GM23338 (cell line): ENCODE results near the gene RAB33B. TPM values are rescaled to one million over a fixed set of nuclear protein-coding genes. Genes with fewer than 3 reads are reported as not detected.
A peak's percentile ranks its signal among the peaks of the same experiment; 100 is the strongest.

Experiments used
- ATAC-seq: fragments of 200-7000 bp; cut with Tn5 transposase; 3 replicates; pipeline ENCODE4 v1.9.1; 2020
- DNase-seq: peaks from one replicate; pipeline ENCODE4 v3.0.0-alpha.2; 2015; ENCODE audit warnings: low spot score
- H2AFZ ChIP-seq: fragments of 200-600 bp; sonication (generic); 2 replicates; pipeline ENCODE4 v1.8.0; 2016; ENCODE audit warnings: antibody characterized with exemption, mild to moderate bottlenecking, moderate library complexity
- H3F3A ChIP-seq: fragments of 200-600 bp; sonication (generic); replicated peaks from 2 replicates; pipeline ENCODE4 v1.8.0; 2017; ENCODE audit warnings: antibody characterized with exemption, mixed run types, low read depth
- H3K27ac ChIP-seq: fragments of 200-600 bp; sonication (generic); 2 replicates; pipeline ENCODE4 v1.6.1; 2016; ENCODE audit warnings: low read depth
- H3K27me3 ChIP-seq: fragments of 200-600 bp; sonication (generic); 2 replicates; pipeline ENCODE4 v1.8.0; 2016; ENCODE audit warnings: mild to moderate bottlenecking, mixed run types, moderate library complexity; ENCODE audit not compliant: insufficient read depth
- H3K36me3 ChIP-seq: fragments of 200-600 bp; sonication (generic); 2 replicates; pipeline ENCODE4 v1.8.0; 2016; ENCODE audit warnings: mild to moderate bottlenecking; ENCODE audit not compliant: insufficient read depth
- H3K4me1 ChIP-seq: fragments of 200-600 bp; sonication (generic); 2 replicates; pipeline ENCODE4 v1.8.0; 2016; ENCODE audit warnings: mild to moderate bottlenecking, moderate library complexity; ENCODE audit not compliant: insufficient read depth
- H3K4me2 ChIP-seq: fragments of 200-600 bp; sonication (generic); 2 replicates; pipeline ENCODE4 v1.7.1; 2017; ENCODE audit warnings: mixed run types
- H3K4me3 ChIP-seq: fragments of 200-600 bp; sonication (generic); 2 replicates; pipeline ENCODE4 v1.6.1; 2016; ENCODE audit warnings: mixed run types
- H3K79me2 ChIP-seq: fragments of 200-600 bp; sonication (generic); replicated peaks from 2 replicates; pipeline ENCODE4 v1.8.0; 2017; ENCODE audit warnings: mild to moderate bottlenecking; ENCODE audit not compliant: insufficient read depth
- H3K9me2 ChIP-seq: fragments of 200-600 bp; sonication (generic); 2 replicates; pipeline ENCODE4 v1.8.0; 2017; ENCODE audit not compliant: insufficient read depth
- H4K20me1 ChIP-seq: fragments of 200-600 bp; sonication (generic); replicated peaks from 2 replicates; pipeline ENCODE4 v1.8.0; 2017; ENCODE audit warnings: mild to moderate bottlenecking; ENCODE audit not compliant: insufficient read depth
- H3K27ac Mint-ChIP-seq: 2 replicates; pipeline ENCODE4 v1.8.0; 2020; ENCODE audit warnings: inconsistent platforms, mild to moderate bottlenecking, moderate library complexity, mixed read lengths
- H3K27me3 Mint-ChIP-seq: 3 replicates; pipeline ENCODE4 v1.8.0; 2022; ENCODE audit warnings: low read depth, mild to moderate bottlenecking, moderate library complexity, mixed read lengths, inconsistent platforms; ENCODE audit not compliant: insufficient read depth, poor library complexity
- H3K36me3 Mint-ChIP-seq: 3 replicates; pipeline ENCODE4 v1.8.0; 2021; ENCODE audit warnings: low read depth, mild to moderate bottlenecking, inconsistent platforms, moderate library complexity, mixed read lengths
- H3K4me1 Mint-ChIP-seq: 3 replicates; pipeline ENCODE4 v1.8.0; 2020; ENCODE audit warnings: mild to moderate bottlenecking, inconsistent platforms, mixed read lengths
- H3K4me3 Mint-ChIP-seq: 3 replicates; pipeline ENCODE4 v1.8.0; 2021; ENCODE audit warnings: moderate library complexity, mild to moderate bottlenecking, inconsistent platforms, mixed read lengths
- H3K9me3 Mint-ChIP-seq: 3 replicates; pipeline ENCODE4 v1.8.0; 2020; ENCODE audit warnings: moderate library complexity, mild to moderate bottlenecking, inconsistent platforms, mixed read lengths
- CREB1 ChIP-seq: fragments of 250-450 bp; sonication (Bioruptor Pico); IDR thresholded peaks from 2 replicates; pipeline ENCODE4 v1.5.0; 2020; ENCODE audit warnings: low read depth, mild to moderate bottlenecking, moderate library complexity
- ETS1 ChIP-seq: IDR thresholded peaks from 2 replicates; pipeline ENCODE4 v1.6.1; 2016; ENCODE audit warnings: antibody characterized with exemption
- EZH2 ChIP-seq: fragments of 200-600 bp; sonication (generic); IDR thresholded peaks from one replicate; pipeline ENCODE4 v1.8.0; 2017; ENCODE audit warnings: antibody characterized with exemption, mild to moderate bottlenecking, low read depth; ENCODE audit not compliant: unreplicated experiment
- EZH2phosphoT487 ChIP-seq: fragments of 200-600 bp; sonication (generic); IDR thresholded peaks from one replicate; pipeline ENCODE4 v1.8.1; 2018; ENCODE audit warnings: antibody characterized with exemption; ENCODE audit not compliant: unreplicated experiment
- JUNB ChIP-seq: IDR thresholded peaks from one replicate; pipeline ENCODE4 v1.6.1; 2016; ENCODE audit warnings: antibody characterized with exemption; ENCODE audit not compliant: unreplicated experiment
- NANOG ChIP-seq: IDR thresholded peaks from 2 replicates; pipeline ENCODE4 v1.6.1; 2016; ENCODE audit warnings: antibody characterized with exemption, borderline replicate concordance
- STAT1 ChIP-seq: IDR thresholded peaks from one replicate; pipeline ENCODE4 v1.6.1; 2016; ENCODE audit warnings: antibody characterized with exemption; ENCODE audit not compliant: unreplicated experiment
- ZNF114 ChIP-seq: fragments of 250-450 bp; sonication (Bioruptor Pico); IDR thresholded peaks from 2 replicates; pipeline ENCODE4 v1.5.0; 2020; ENCODE audit warnings: mild to moderate bottlenecking, moderate library complexity
- ZNF331 ChIP-seq: fragments of 250-450 bp; sonication (Bioruptor Pico); IDR thresholded peaks from 2 replicates; pipeline ENCODE4 v1.5.0; 2020; ENCODE audit warnings: low read depth, mild to moderate bottlenecking, moderate library complexity
- polyA plus RNA-seq: library from polyadenylated mRNA; unstranded; fragments of >200 nt; fragmentation: Nextera tagmentation; extraction: Ambion mirVana; gene quantifications from 2 replicates; pipeline ENCODE4 v1.2.1, GENCODE V29; 2016
- total RNA-seq: library from RNA; depleted of rRNA; stranded (reverse); fragments of >200 nt; shearing (Covaris generic); gene quantifications from 2 replicates; pipeline ENCODE4 v1.2.3, GENCODE V29; 2014
- TF ChIP-seq, protein P1 (sequence below): fragments of 250-450 bp; sonication (Bioruptor Pico); IDR thresholded peaks from 2 replicates; pipeline ENCODE4 v1.5.0; 2020; ENCODE audit warnings: mild to moderate bottlenecking, moderate library complexity
- TF ChIP-seq, protein P2 (sequence below): IDR thresholded peaks from one replicate; pipeline ENCODE4 v1.6.1; 2018; ENCODE audit warnings: antibody characterized with exemption; ENCODE audit not compliant: unreplicated experiment

The RAB33B gene
- total and polyA plus RNA-seq, 2 experiments from 2014 or later: 9.9 to 17.5 TPM

DNA sequence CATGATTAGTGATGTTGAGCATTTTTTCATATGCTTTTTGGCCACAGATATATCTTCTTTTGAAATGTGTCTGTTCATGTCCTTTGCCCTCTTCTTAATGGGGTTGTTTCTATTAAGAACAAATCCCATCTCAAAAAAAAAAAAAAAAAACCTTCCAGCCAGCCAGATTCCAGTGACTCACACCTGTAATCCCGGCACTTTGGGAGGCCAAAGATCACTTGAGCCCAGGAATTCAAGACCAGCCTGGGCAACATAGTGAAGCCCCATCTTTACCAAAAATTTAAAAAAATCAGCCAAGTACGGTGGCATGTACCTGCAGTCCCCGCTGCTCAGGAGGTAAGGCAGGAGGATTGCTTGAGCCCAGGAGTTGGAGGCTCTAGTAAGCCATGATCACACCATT is 5.1 kb downstream of the RAB33B start (continued):
- TF ChIP-seq, protein P1, sequence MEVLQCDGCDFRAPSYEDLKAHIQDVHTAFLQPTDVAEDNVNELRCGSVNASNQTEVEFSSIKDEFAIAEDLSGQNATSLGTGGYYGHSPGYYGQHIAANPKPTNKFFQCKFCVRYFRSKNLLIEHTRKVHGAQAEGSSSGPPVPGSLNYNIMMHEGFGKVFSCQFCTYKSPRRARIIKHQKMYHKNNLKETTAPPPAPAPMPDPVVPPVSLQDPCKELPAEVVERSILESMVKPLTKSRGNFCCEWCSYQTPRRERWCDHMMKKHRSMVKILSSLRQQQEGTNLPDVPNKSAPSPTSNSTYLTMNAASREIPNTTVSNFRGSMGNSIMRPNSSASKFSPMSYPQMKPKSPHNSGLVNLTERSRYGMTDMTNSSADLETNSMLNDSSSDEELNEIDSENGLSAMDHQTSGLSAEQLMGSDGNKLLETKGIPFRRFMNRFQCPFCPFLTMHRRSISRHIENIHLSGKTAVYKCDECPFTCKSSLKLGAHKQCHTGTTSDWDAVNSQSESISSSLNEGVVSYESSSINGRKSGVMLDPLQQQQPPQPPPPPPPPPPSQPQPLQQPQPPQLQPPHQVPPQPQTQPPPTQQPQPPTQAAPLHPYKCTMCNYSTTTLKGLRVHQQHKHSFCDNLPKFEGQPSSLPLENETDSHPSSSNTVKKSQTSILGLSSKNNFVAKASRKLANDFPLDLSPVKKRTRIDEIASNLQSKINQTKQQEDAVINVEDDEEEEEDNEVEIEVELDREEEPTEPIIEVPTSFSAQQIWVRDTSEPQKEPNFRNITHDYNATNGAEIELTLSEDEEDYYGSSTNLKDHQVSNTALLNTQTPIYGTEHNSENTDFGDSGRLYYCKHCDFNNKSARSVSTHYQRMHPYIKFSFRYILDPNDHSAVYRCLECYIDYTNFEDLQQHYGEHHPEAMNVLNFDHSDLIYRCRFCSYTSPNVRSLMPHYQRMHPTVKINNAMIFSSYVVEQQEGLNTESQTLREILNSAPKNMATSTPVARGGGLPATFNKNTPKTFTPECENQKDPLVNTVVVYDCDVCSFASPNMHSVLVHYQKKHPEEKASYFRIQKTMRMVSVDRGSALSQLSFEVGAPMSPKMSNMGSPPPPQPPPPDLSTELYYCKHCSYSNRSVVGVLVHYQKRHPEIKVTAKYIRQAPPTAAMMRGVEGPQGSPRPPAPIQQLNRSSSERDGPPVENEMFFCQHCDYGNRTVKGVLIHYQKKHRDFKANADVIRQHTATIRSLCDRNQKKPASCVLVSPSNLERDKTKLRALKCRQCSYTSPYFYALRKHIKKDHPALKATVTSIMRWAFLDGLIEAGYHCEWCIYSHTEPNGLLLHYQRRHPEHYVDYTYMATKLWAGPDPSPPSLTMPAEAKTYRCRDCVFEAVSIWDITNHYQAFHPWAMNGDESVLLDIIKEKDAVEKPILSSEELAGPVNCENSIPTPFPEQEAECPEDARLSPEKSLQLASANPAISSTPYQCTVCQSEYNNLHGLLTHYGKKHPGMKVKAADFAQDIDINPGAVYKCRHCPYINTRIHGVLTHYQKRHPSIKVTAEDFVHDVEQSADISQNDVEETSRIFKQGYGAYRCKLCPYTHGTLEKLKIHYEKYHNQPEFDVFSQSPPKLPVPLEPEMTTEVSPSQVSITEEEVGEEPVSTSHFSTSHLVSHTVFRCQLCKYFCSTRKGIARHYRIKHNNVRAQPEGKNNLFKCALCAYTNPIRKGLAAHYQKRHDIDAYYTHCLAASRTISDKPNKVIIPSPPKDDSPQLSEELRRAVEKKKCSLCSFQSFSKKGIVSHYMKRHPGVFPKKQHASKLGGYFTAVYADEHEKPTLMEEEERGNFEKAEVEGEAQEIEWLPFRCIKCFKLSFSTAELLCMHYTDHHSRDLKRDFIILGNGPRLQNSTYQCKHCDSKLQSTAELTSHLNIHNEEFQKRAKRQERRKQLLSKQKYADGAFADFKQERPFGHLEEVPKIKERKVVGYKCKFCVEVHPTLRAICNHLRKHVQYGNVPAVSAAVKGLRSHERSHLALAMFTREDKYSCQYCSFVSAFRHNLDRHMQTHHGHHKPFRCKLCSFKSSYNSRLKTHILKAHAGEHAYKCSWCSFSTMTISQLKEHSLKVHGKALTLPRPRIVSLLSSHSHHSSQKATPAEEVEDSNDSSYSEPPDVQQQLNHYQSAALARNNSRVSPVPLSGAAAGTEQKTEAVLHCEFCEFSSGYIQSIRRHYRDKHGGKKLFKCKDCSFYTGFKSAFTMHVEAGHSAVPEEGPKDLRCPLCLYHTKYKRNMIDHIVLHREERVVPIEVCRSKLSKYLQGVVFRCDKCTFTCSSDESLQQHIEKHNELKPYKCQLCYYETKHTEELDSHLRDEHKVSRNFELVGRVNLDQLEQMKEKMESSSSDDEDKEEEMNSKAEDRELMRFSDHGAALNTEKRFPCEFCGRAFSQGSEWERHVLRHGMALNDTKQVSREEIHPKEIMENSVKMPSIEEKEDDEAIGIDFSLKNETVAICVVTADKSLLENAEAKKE: no peak
- TF ChIP-seq NANOG (no peak), ZNF114 (CRISPR knock-in tag) (no peak), CREB1 (CRISPR knock-in tag) (no peak)

DNA sequence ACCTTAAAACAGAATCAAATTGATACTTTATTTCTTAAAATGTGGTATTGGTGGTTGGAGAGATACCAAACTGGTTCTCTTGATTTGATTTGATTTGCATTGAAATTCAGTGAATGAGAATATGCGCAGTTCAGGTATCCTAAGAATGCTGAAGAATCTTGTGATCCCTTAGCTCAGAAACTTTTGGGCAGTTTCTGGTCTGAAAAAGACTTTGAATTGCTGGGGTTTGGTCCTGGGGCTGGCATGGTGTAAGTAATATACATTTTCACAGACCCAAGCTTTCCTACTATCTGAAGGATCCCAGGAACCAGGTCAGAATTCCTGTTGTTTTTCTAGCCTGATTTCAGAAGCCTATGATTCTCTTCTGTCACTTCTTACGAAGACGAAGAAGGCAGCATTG is 6.6 kb downstream of the RAB33B start:
- Histone ChIP-seq H2AFZ (no peak overlapping the region), H3K79me2 (peaks cover 90% of the 10 kb centered on the region), H3K36me3 (no peaks in the 10 kb centered on the region), H3F3A (no peaks in the 10 kb centered on the region), H3K4me2 (peak overlapping the region; percentile 39; the same call in 1 of the 2 replicates), H4K20me1 (no peaks in the 10 kb centered on the region; the same call in 1 of the 2 replicates), H3K4me1 (peaks cover 33% of the 10 kb centered on the region), H3K27ac (peak overlapping the region; percentile 97), H3K9me2 (no peaks in the 10 kb centered on the region), H3K27me3 (no peaks in the 10 kb centered on the region), H3K4me3 (peak overlapping the region; percentile 11)
- peaks cover 56% of the 10 kb centered on the region for H3K4me1 Mint-ChIP-seq
- H3K4me3 Mint-ChIP-seq: peak overlapping the region; percentile 53
- no peaks in the 10 kb centered on the region for H3K27me3 Mint-ChIP-seq
- H3K9me3 Mint-ChIP-seq: peaks cover 6% of the 10 kb centered on the region; the same call in 1 of the 3 replicates
- H3K36me3 Mint-ChIP-seq: peaks cover 11% of the 10 kb centered on the region; the same call in 2 of the 3 replicates
- DNase-seq (peak; percentile 84), ATAC-seq (peak; percentile 66)
- peak overlapping the region; percentile 94 for H3K27ac Mint-ChIP-seq
- TF ChIP-seq ZNF114 (CRISPR knock-in tag) (no peak), JUNB (no peak), ETS1 (no peak), STAT1 (no peak), NANOG (no peak), EZH2 (no peak), ZNF331 (CRISPR knock-in tag) (no peak), EZH2phosphoT487 (no peak)
- TF ChIP-seq, protein P2, sequence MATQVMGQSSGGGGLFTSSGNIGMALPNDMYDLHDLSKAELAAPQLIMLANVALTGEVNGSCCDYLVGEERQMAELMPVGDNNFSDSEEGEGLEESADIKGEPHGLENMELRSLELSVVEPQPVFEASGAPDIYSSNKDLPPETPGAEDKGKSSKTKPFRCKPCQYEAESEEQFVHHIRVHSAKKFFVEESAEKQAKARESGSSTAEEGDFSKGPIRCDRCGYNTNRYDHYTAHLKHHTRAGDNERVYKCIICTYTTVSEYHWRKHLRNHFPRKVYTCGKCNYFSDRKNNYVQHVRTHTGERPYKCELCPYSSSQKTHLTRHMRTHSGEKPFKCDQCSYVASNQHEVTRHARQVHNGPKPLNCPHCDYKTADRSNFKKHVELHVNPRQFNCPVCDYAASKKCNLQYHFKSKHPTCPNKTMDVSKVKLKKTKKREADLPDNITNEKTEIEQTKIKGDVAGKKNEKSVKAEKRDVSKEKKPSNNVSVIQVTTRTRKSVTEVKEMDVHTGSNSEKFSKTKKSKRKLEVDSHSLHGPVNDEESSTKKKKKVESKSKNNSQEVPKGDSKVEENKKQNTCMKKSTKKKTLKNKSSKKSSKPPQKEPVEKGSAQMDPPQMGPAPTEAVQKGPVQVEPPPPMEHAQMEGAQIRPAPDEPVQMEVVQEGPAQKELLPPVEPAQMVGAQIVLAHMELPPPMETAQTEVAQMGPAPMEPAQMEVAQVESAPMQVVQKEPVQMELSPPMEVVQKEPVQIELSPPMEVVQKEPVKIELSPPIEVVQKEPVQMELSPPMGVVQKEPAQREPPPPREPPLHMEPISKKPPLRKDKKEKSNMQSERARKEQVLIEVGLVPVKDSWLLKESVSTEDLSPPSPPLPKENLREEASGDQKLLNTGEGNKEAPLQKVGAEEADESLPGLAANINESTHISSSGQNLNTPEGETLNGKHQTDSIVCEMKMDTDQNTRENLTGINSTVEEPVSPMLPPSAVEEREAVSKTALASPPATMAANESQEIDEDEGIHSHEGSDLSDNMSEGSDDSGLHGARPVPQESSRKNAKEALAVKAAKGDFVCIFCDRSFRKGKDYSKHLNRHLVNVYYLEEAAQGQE: no peak
